NCI-H2227 (cell line): ENCODE results near the gene KIAA0825.

Experiments used
- DNase-seq: peaks from one replicate; lab custom pipeline; 2025; ENCODE audit not compliant: unreplicated experiment; lab: John Stamatoyannopoulos, UW

KIAA0825 gene

GRCh38 chr5:94505327-94506068, 112.9 kb downstream of the KIAA0825 start:
- no peak for DNase-seq

DNA sequence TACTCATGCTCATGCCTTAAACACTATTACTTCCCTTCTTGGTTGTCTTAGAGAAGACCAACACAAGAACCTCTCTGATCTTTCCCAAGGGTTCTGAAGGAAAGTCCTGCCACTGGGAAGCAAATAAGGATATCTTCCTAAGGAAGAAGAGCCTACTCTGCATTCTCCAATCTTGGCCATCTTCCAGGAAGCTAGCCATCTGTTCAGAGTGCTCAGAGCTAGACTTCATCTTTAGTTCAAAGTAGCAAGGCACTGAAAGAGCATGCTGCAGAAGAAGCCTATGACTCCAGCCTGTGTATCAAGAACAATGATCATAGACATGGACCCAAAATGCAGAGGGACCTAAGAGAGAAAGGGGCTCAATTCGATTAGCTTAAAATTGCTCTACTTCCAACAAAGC, 114.7 kb downstream of the KIAA0825 start:
- DNase-seq, result no peak

DNA sequence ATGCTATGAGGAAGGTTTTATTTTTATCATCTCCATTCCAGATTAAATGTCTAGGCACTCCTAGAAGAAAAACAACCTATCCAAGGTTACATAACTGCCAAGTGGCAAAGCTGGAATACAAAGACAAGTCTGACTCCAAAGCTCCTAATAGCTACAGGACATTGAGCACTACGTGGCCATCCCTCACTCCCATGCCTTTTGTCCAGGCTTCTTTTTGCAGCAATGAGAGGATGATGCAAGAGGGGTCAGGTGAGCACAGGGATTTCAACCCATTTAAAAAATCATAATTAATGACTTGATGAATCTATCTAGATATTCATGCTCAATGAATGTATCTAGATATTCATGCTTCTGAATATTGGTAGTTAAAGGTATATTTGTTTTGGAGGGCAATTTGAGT, 117.0 kb downstream of the KIAA0825 start:
- DNase-seq, result no peak

DNA sequence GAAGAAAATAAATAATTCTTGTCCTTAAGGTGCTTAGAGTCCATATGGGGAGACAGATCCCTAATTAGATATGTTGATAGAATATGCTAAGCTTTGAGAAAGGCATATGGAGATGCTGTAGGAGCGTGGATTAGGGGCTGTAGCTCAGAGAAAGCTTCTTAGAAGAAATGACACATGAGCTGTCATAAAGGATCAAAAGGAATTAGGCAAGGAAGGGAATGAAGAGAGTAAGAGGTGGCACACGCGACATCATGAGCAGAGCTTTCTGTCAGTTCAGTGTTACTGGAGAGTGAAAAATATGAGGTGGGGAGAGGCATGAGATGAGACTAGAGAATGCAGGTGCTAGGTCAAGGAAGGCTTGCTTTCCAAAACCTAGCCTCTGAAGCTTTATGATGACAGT, 118.6 kb downstream of the KIAA0825 start:
- no peak for DNase-seq

GRCh38 chr5:94498199-94498598, 120.2 kb downstream of the KIAA0825 start:
- DNase-seq, result no peak

DNA sequence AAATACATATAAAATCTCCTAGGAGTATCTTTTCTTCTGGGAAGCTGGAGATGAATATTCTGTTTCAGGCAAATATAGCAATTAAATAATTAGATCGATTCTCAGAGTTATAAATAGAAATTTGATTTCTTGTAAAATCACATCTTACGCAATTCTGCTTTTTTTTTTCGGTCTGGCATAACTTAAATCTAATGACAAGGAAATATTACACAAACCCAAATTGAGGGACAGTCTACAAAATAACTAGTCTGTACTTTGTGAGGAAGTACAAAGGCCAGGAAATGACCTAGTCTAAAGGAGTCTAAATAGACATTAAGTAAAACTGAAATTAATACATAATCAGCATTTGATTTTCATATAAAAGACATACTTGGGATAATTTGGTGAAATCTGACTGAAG, 133.3 kb downstream of the KIAA0825 start:
- DNase-seq, result no peak

- DNase-seq, result no peak
Measured at GRCh38 chr5:94481059-94481458, 137.3 kb downstream of the KIAA0825 start.

DNA sequence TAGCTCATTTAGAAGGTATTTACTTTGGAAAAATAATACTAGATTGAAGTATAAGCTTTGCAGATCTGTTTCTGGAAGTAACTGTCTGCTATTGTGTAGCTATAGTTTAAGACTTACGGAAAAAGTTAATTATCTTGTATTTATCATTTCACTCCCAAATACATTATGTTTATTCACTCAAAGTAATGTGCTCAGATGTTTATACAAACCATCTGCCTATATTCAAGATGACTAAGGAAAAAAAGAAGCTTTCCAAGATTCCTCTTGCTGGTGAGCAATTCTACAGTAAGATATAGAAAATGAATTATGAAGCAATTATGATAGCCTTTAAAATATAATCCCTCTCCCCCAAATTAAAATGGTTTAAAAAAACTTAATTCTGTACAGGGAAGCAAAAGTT, 137.9 kb downstream of the KIAA0825 start:
- DNase-seq, result no peak

- no peak for DNase-seq
Measured at GRCh38 chr5:94473936-94474335, 144.5 kb downstream of the KIAA0825 start.

DNA sequence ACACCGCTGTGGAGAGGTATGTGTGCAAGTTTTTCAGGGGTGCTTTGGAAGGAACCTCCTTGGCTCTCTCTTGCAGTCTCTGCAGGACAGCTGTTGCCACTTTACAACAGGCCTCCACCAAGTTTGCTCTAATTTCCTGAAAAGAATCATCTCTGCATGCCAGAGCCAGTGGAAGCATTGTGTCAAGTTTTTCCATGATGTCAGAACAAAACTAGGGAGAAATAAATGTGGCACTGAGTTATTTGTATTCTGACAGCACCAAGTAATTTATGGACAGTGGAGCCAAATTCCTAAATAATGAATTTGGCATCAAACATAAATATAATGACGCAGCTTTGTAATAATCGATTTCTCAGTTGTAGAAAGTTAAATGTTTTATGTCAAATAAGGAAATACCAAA, 146.9 kb downstream of the KIAA0825 start:
- peak; percentile 19 for DNase-seq

DNA sequence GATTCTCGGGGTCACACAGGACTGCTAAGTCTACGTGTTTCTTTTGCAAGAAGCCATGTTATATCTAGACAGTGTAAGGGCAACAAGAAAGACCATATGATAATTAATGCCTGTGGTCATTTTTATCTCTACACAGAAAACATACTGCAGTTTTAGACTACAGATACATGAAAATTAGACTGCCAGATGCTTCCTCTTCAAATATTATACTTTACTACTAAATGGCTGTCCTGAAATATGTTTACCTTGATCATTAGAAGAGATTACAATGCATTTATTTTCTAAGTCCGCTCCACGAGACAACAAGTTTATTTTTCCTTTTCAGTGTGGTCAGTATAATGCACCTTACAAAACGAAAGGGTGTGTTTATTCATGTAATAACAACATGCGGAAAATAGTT, 147.6 kb downstream of the KIAA0825 start:
- no peak for DNase-seq

DNA sequence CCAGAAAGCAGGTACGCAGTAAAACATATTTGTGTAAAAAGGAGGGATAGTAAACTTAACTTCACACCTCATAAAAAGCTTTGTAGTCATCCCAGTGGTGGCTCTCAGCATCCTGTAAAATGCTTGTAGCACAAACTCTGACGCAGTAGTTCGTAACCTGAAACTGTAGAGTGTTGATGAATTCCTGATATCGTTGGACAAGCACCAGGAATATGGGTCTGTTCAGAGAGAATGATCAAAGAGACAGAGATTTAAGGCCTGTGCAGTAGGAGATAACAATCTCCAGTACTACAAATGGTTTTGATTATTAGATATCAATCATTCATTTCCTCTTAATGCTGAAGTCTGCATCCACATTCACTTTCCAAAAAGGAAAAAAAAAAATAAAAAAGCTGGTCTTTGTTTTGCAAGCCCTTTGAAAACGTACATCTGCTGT, 148.5 kb downstream of the KIAA0825 start:
- DNase-seq, result peak; percentile 24

- peak; percentile 39 for DNase-seq
Measured at GRCh38 chr5:94467954-94468930, 150.2 kb downstream of the KIAA0825 start.

DNA sequence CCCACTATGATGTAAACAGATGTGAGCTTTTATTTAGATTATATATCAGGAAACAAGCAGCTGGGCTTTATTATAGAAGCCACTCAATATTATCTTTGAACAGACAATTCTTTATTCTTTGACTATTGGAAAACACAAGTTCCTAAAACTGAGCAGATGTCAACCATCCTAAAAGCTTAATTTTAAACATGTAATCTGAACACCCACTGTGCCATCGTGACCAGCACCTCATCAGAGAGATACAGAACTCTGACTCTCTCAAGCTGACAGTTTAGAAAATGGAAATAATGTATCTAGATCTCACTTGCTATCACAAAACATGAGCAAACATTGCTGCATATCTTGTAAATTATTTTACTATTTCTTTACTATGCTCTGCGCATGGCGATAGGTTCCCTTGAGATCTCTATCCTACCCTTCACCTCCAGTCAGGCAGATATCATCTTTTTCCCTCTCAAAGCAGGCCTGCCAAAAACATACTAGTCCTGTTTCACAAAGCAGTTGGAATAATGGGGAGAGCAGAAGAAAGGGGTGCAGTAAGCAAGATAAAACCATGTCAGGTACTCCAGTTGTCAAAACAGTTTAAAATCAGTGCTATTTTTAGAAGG, 151.0 kb downstream of the KIAA0825 start:
- DNase-seq, result peak; percentile 39

GRCh38 chr5:94463739-94464138, 154.7 kb downstream of the KIAA0825 start:
- DNase-seq, result peak; percentile 31

GRCh38 chr5:94461131-94461530, 157.3 kb downstream of the KIAA0825 start:
- DNase-seq, result no peak

DNA sequence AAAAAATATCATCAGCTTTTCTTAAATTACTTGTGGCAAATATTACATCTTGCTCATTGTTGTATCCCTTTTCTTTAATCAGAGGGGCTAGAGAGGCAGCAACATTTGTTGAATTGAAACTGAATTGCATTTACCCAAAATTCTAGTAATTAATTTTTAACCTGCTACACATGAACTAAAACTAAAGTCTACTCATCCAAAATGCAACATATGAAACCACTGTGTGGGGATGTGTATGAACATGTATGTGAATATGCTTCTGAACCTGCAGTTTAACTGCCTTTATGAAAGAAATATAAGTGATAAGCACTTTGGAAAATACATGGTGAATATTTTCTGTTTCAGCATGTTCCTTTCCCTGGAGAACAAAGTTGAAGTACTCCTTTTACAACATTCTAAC, 158.5 kb downstream of the KIAA0825 start:
- DNase-seq, result no peak

GRCh38 chr5:94457788-94458187, 160.6 kb downstream of the KIAA0825 start:
- DNase-seq, result no peak

- no peak for DNase-seq
Measured at GRCh38 chr5:94445726-94446125, 172.7 kb downstream of the KIAA0825 start.

GRCh38 chr5:94442991-94443390, 175.4 kb downstream of the KIAA0825 start:
- DNase-seq, result no peak

GRCh38 chr5:94442076-94442475, 176.3 kb downstream of the KIAA0825 start:
- DNase-seq, result no peak

DNA sequence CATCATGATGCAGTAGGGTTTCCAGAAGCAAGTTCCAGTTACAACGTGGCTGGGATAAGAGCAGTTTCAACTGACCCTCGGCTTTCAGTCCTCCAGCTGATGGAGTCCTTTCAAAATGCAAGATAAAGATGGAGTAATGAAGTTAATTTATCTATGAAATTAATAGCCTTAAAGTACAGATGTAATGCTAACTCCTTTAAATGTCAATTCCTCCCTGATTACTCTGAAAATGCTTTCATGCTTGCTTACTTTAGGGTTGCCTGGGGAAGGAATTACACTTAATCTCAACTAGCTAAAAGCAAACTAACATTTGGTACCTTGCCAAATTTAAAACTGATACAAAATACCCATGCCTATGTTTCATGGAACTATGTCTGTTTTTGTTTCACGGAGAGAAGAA, 178.4 kb downstream of the KIAA0825 start:
- DNase-seq, result no peak
